ENCODE data around the gene GIT1. TPM values are rescaled to one million over a fixed set of nuclear protein-coding genes. Genes with fewer than 3 reads are reported as not detected.

The GIT1 gene
- total RNA-seq, 4 donors from 2014 or later: 31.9 to 66.7 (median 52.6) TPM

Other genes with a start within 250 kb of the GIT1 start
- 100 to 1,000 TPM in 1 of 4 donors, 10 to 100 TPM in 3; 28.7 to 104 (median 42.8) TPM for gene TAOK1, start 199.3 kb downstream of the GIT1 start, total RNA-seq
- 10 to 100 TPM; 19.0 to 41.2 (median 32.2) TPM for gene ABHD15, start 22.6 kb downstream of the GIT1 start, total RNA-seq
- gene TP53I13, start 20.9 kb downstream of the GIT1 start, total RNA-seq: 100 to 1,000 TPM in 2 of 4 donors, 10 to 100 TPM in 2; 86.6 to 204 (median 139) TPM
- 10 to 100 TPM in 1 of 4 donors, 1 to 10 TPM in 3; 4.2 to 14.9 (median 8.3) TPM for gene ANKRD13B, start 3.5 kb upstream of the GIT1 start, total RNA-seq
- gene CORO6, start 33.3 kb upstream of the GIT1 start, total RNA-seq: 10 to 100 TPM in 3 of 4 donors, 1 to 10 TPM in 1; 4.0 to 28.9 (median 19.9) TPM